ENCODE measurements around the gene ESPN.

The ESPN gene

DNA sequence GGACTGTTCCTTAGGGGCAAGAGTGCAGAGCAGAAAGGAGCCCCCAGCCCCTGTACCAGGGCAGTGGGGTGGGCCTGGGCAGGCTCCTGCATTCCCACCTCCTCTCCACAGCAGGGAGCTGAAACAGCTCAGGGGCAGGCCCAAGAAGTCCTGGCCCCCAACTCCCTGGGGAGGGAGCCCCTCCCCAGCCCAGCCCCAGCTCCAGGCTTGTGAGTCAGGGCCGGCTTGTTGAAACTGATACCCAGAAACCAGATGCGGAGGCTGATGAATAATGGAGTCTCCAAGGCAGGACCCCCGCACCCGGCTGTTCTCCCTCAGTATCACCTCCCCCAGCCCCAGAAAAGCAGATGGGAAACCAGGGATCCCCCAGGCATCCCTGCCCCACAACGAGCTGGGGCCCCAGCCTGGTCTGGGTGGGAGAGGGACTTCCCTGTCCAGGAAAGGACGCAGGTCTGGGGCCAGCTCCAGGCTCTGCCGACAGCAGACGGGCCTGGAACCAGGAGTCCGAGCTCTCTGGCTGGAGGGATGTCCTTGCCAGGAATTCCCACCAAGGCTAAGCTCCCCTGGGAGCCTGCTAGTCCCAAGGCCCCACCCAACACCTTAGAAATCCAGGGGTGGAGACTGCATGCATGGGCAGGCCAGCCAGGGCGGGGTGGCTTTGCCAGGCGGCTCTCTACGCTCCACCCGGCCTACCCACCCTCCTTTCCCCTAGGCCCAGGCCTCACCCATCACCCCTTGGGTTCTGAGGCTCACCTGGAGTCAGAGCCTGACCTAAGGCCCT, 64.2 kb downstream of the ESPN start:
- no peak overlapping the region for H3K27ac ChIP-seq
- TF ChIP-seq ZFX (IDR thresholded peaks at IDR 0.05; ENCODE audit: borderline replicate concordance): no peak
- TF ChIP-seq CTCF (IDR thresholded peaks at IDR 0.05): no peak

GRCh38 chr1:6489383-6489765, 64.8 kb downstream of the ESPN start:
- no peak overlapping the region for H3K27ac ChIP-seq
- TF ChIP-seq CTCF (IDR thresholded peaks at IDR 0.05): no peak
- no peak for TF ChIP-seq ZFX (IDR thresholded peaks at IDR 0.05; ENCODE audit: borderline replicate concordance)

GRCh38 chr1:6489799-6490180, 65.2 kb downstream of the ESPN start:
- no peak overlapping the region for H3K27ac ChIP-seq
- peak; percentile 99 for TF ChIP-seq CTCF (IDR thresholded peaks at IDR 0.05)
- TF ChIP-seq ZFX (IDR thresholded peaks at IDR 0.05; ENCODE audit: borderline replicate concordance): no peak

DNA sequence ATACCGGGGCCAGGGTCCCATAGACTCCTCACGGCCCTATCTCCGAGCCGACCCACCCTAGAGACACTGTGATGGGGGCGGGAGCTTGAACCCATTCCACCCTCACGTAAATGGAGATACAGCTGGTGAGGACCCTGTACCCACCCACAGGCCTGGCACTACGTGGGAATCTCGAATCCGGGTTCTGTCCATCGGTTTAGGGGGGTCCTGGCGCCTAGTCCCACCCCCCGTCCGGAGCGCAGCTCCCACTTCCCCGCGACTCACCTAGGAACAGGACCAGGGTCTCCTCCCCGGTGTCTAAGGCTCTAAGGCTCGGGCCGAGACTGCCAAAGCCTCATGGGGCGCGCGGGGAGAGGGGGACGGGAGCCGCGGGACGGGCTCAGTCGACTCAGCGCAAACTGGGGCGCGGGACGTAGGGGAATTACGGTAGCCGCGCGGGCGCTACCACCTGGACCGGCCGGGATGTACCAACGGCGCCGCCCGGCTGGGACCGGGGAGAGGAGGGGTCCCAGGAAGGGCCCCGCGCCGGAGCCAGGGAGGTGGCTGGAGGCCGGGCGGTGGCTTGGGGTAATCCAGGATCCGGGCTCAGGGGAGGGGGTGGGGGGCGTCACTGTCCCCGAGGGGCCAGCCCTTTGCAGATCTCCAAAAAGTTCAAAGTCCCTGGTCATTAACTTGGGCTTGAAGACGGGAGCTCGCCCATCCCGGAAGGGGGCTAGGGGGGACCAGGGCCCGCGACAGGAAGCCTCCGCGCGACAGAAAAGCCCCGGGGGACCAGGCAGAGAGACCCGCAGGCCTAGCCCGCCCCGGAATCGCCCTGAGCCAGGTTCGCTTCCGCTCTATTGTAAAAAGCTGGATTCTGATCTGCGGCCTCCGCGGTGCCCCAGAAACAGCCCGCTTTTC, 65.9 kb downstream of the ESPN start:
- TF ChIP-seq ZFX (IDR thresholded peaks at IDR 0.05; ENCODE audit: borderline replicate concordance) (no peak), CTCF (IDR thresholded peaks at IDR 0.05) (peak; percentile 77)
- peak overlapping the region; percentile 69 for H3K27ac ChIP-seq

GRCh38 chr1:6491081-6491449, 66.5 kb downstream of the ESPN start:
- no peak for TF ChIP-seq CTCF (IDR thresholded peaks at IDR 0.05)
- no peak for TF ChIP-seq ZFX (IDR thresholded peaks at IDR 0.05; ENCODE audit: borderline replicate concordance)
- H3K27ac ChIP-seq: peak overlapping the region; percentile 69

DNA sequence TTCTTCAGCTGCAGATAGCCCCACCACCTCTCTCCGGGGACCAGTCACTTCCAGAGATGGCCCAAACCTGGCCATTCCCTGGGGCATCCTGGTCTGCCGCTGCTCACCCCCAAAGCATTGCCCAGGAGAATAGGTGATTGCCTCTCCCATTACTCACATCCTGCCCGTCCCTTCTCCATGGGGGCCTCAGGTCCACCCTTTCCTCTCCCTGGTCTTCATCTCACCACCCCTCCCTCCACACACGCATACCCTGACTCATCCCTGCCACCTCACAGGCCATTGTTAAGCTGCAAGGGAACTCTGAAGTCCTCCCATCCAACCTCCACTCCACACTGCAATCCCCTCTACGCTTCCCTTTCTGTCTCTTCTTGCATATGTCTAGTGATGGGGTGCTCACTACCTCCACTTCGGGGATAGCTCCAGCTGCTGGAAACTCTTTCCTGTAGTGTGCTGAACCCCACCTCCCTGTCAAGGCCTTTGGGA, 66.9 kb downstream of the ESPN start, which contains the start of gene PLEKHG5:
Gene PLEKHG5 (minus strand): TSS at position 188 of the 483 bp plus-strand sequence. CDS start 14,096 bp downstream, outside the sequence.
- TF ChIP-seq ZFX (IDR thresholded peaks at IDR 0.05; ENCODE audit: borderline replicate concordance) (no peak), CTCF (IDR thresholded peaks at IDR 0.05) (no peak)
- peak within 1 kb of the TSS; percentile 69 for H3K27ac ChIP-seq

Data from 22Rv1 (cell line).